Cardiac septum (tissue), 1 donor: ENCODE data around the gene CETN1. TPM values are rescaled to one million over a fixed set of nuclear protein-coding genes. Genes with fewer than 3 reads are reported as not detected.

ENCODE experiments used
- DNase-seq: peaks from one replicate; pipeline ENCODE4 v3.0.0-alpha.2; 2020; ENCODE audit warnings: low spot score
- intact Hi-C: fragments of 100-400 bp; cut with DNase I; formaldehyde crosslinking; loops from one replicate; pipeline ENCODE4 v1.14.0; 2022
- long read RNA-seq: library from polyadenylated mRNA; unstranded; transcript quantifications from one replicate; pipeline ENCODE4 v2.0.0, GENCODE V29; 2021
- total RNA-seq: library from RNA; stranded (reverse); fragmentation: NEBNext Ultra II Directional; extraction: Animal tissue kit (Norgen Biotek cat#: 25700); gene quantifications from one replicate; pipeline ENCODE4 v1.2.1, GENCODE V29; 2021
- donor health status: DM: no; HTN: no; CAD: no.

Gene CETN1
- not detected for total RNA-seq
- long read RNA-seq = 0 reads

GRCh38 chr18:580154-580553 is at the start of gene CETN1:
TSS of gene CETN1 (plus strand) at chr18:580380. CDS start at chr18:580409, 29 bp downstream.
- no peak for DNase-seq
- intact Hi-C loops = no loop called here

- intact Hi-C loops = no loop called here
- DNase-seq = no peak
Measured at GRCh38 chr18:532018-532417, 48.2 kb upstream of the CETN1 start.

GRCh38 chr18:532632-533031 is 47.5 kb upstream of the CETN1 start:
- DNase-seq = no peak
- intact Hi-C loops = no loop called here

GRCh38 chr18:533995-534601 is 46.1 kb upstream of the CETN1 start:
- intact Hi-C loops = no loop called here
- DNase-seq = no peak

GRCh38 chr18:543447-544078 is 36.6 kb upstream of the CETN1 start:
- DNase-seq = no peak
- intact Hi-C loops = no loop called here

GRCh38 chr18:549967-550366 is 30.2 kb upstream of the CETN1 start:
- DNase-seq = no peak
- intact Hi-C loops = no loop called here

GRCh38 chr18:551404-552061 is 28.6 kb upstream of the CETN1 start:
- intact Hi-C loops = no loop called here
- DNase-seq = no peak

- no peak for DNase-seq
- intact Hi-C loops = no loop called here
Measured at GRCh38 chr18:555705-556457, 24.3 kb upstream of the CETN1 start.

- DNase-seq = no peak
- intact Hi-C loops = no loop called here
Measured at GRCh38 chr18:564708-565561, 15.2 kb upstream of the CETN1 start.

- intact Hi-C loops = no loop called here
- DNase-seq = no peak
Measured at GRCh38 chr18:565562-566061, 14.6 kb upstream of the CETN1 start.

- intact Hi-C loops = no loop called here
- DNase-seq = no peak
Measured at GRCh38 chr18:567122-567521, 13.1 kb upstream of the CETN1 start.

GRCh38 chr18:568731-569130 is 11.4 kb upstream of the CETN1 start:
- no peak for DNase-seq
- intact Hi-C loops = no loop called here

GRCh38 chr18:570256-570655 is 9.9 kb upstream of the CETN1 start:
- no peak for DNase-seq
- intact Hi-C loops = no loop called here

GRCh38 chr18:570697-571096 is 9.5 kb upstream of the CETN1 start:
- no peak for DNase-seq
- intact Hi-C loops = no loop called here

GRCh38 chr18:572091-572830 is 7.9 kb upstream of the CETN1 start:
- DNase-seq = no peak
- intact Hi-C loops = no loop called here

- intact Hi-C loops = no loop called here
- no peak for DNase-seq
Measured at GRCh38 chr18:572831-573289, 7.3 kb upstream of the CETN1 start.

- DNase-seq = no peak
- intact Hi-C loops = no loop called here
Measured at GRCh38 chr18:573385-573784, 6.8 kb upstream of the CETN1 start.

- DNase-seq = no peak
- intact Hi-C loops = no loop called here
Measured at GRCh38 chr18:574149-574860, 5.9 kb upstream of the CETN1 start.
